NT2/D1 (cell line): Measurements from ENCODE around the gene MYO1D.

Source experiments
- SUZ12 ChIP-seq: IDR thresholded peaks from 2 replicates; pipeline ENCODE4 v1.6.1; 2011; ENCODE audit not compliant: insufficient read length, insufficient read depth; ENCODE audit errors: extremely low read depth
- YY1 ChIP-seq: IDR thresholded peaks from 2 replicates; pipeline ENCODE4 v1.6.1; 2011; ENCODE audit not compliant: insufficient read length, insufficient read depth

DNA sequence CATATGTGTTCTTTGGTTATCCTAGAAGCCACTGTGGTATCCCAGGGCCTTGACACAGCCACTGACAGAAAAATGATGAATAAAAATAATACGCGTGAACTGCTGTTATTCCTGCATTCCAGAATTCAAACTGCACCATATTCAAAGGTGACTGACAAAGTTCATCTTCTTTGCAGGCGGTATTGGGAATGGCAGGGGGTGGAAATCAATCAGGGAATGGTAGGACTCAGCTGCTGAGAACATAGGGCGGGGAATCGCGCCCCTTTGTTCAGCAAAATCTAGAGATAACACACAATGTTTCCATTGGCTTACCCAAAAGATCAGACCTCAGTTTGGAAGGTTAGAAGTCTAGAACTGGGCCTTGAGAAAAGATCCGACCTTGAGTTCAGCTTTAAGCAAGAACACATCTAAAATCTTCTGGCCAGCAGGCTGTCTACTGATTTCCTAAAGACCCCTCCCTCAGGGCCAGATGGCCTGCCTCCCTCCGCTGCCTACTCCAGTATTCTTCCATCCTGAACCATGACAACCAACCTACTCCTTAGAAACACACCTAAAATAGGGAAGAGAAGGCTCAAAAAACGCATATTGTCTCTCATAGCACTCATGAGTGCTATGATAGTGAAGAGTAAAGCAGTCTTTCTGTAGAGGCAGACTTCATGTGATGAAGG is 356.1 kb downstream of the MYO1D start:
- TF ChIP-seq SUZ12, result no peak
- no peak for TF ChIP-seq YY1
